Lower leg skin (tissue), 4 donors: Measurements from ENCODE around the gene TTR. TPM values are rescaled to one million over a fixed set of nuclear protein-coding genes. Genes with fewer than 3 reads are reported as not detected.

ENCODE experiments used
- DNase-seq, 2 donors: peaks; one replicate each; pipeline ENCODE4 v3.0.0-alpha.2; 2019; ENCODE audit warnings: low spot score in 2 of 2
- H3K4me3 ChIP-seq: fragments of 200-600 bp; sonication (generic); 2 replicates; pipeline ENCODE4 v1.5.1; 2017; ENCODE audit warnings: mild to moderate bottlenecking, low read depth; ENCODE audit not compliant: poor library complexity, severe bottlenecking
- POLR2A ChIP-seq, 2 donors: fragments of 450-650 bp; IDR thresholded peaks; one replicate each; pipeline ENCODE4 v1.6.1; 2016 to 2017; ENCODE audit warnings: antibody characterized with exemption in 2 of 2, mild to moderate bottlenecking in 1 of 2, moderate library complexity in 1 of 2
- WGBS, 2 donors: methylation state at CpG; one replicate each; pipeline ENCODE4 v1.1.5; 2018; 5-methylcytosine and 5-hydroxymethylcytosine counted together
- intact Hi-C: fragments of 100-400 bp; cut with DNase I; formaldehyde crosslinking; loops from one replicate; pipeline ENCODE4 v1.15.0; 2023; ENCODE audit warnings: low total_unique reads
- total RNA-seq, 4 donors: library from RNA; depleted of rRNA; stranded (reverse); fragments of >200 nt; gene quantifications; one replicate each; pipeline ENCODE4 v1.1.0, GENCODE V29; 2016
- TF ChIP-seq, protein P1 (sequence below), 3 donors: fragments of 450-650 bp; IDR thresholded peaks; one replicate each; pipeline ENCODE4 v1.5.1; 2016; ENCODE audit warnings: antibody characterized with exemption in 3 of 3, mild to moderate bottlenecking in 3 of 3, moderate library complexity in 2 of 3

TTR gene
- total RNA-seq, 4 donors from 2014 or later, result not detected

DNA sequence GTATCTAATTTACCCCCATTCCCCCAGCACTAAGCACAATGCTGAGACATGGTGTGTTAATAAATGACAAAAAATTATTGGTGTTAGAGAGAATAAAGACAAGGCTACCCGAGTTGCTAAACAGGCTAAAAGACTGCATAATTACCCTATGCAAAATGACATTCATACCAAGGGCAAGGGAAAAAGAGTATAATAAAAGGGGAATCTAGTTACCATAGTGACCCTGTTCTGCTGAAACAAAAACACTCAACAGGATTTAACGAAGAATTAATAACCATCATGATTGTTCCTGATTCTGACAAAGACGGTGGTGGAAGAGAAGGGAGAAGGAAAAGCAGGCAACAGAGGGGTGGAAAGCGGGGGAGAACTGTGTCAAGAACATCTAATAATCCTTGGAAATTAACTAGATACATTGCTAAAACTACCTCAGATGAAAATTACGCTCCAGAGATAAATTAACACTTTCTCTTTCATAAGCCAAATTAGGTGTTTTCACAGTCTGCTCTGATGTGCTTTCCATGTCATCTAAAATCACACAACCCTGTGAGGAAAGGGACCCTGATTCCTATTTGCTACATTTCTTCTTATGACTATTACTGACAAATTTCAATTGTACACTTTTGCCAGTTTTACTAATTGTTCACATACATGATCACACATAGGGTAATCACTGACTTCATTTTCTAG is 25.5 kb downstream of the TTR start:
- intact Hi-C loops, result no loop called here
- 37 to 42% methylated on average over 5 of the region's 5 CpGs for WGBS, 2 donors
- TF ChIP-seq POLR2A (IDR thresholded peaks at IDR 0.05), result no peak
- TF ChIP-seq, protein P1, sequence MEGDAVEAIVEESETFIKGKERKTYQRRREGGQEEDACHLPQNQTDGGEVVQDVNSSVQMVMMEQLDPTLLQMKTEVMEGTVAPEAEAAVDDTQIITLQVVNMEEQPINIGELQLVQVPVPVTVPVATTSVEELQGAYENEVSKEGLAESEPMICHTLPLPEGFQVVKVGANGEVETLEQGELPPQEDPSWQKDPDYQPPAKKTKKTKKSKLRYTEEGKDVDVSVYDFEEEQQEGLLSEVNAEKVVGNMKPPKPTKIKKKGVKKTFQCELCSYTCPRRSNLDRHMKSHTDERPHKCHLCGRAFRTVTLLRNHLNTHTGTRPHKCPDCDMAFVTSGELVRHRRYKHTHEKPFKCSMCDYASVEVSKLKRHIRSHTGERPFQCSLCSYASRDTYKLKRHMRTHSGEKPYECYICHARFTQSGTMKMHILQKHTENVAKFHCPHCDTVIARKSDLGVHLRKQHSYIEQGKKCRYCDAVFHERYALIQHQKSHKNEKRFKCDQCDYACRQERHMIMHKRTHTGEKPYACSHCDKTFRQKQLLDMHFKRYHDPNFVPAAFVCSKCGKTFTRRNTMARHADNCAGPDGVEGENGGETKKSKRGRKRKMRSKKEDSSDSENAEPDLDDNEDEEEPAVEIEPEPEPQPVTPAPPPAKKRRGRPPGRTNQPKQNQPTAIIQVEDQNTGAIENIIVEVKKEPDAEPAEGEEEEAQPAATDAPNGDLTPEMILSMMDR (IDR thresholded peaks at IDR 0.05), result no peak
- DNase-seq, result no peak
- H3K4me3 ChIP-seq, result no peak overlapping the region

DNA sequence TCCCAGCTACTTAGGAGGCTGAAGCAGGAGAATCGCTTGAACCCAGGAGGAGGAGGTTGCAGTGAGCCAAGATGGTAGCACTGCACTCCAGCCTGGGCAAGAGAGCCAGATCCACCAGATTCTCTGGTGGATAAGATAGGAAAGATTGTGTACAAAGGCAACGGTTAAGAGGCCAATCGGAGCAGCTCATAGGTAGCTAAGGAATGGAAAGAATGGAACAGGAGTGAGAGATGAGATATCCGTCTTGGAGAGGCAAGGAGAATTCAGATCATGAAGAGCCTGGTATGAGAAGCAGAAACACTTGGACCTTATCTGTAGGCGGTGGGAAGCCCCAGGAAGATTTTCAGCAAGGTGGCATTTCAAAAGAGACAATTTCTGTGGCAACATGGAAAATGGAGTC is 27.1 kb downstream of the TTR start:
- DNase-seq, result no peak
- intact Hi-C loops, result no loop called here
- no peak overlapping the region for H3K4me3 ChIP-seq
- WGBS, 2 donors, result 93 to 95% methylated on average over 5 of the region's 5 CpGs
- TF ChIP-seq POLR2A (IDR thresholded peaks at IDR 0.05), result no peak
- TF ChIP-seq, protein P1 (IDR thresholded peaks at IDR 0.05), result no peak

DNA sequence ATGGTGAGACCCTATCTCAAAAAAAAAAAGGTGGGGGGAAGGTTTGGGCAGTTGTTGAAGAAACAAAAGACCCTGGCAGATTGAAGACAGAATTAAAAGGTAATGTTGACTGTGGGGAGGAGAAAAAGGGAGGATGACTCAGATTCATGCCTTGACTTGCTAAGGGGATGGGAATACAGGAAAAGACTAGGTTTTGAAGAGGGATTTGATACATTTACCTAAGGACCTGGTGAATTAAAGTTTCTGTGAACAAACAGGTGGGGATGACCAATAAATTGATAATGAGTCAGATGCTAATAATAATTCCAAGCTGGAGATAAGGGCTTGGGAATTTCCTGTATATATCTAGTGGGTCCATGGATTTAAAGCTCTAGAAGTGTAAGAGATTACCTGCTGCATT is 27.6 kb downstream of the TTR start:
- no peak overlapping the region for H3K4me3 ChIP-seq
- intact Hi-C loops, result no loop called here
- no peak for DNase-seq
- TF ChIP-seq, protein P1 (IDR thresholded peaks at IDR 0.05), result no peak
- no peak for TF ChIP-seq POLR2A (IDR thresholded peaks at IDR 0.05)

DNA sequence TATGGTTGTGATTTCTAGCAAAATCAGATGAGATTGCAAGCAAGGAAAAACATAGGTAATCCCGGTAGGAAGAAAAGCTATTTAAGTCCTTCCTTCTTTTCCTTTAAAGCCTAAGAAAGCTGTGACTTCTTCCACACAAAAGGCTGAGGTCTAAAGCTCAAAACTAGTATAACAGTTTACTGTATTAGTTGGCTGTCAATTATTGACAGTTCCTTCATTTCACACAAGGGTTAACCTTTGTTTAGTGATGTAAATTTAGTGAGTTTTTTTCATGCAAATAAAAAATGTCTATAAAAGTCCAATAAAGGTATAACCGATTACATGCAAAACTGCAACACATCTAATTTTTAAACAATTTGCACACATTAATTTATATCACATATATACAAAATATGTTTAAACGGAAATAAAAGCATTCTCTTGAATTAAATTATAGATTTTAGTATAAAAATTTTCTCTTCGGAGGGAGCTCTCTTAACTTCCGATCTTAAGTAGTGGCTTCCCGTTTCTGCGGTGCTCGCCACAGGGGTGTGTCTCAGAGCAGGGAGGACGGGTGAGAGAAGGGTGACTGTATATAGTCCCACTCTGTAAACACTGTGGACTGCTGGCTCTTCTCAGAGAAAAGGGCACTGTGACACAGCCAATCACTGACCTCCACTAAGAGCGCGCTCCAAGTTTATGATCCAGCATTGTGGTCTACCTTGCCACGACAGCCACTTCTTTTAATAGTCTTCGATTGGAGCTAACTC is 33.4 kb downstream of the TTR start:
- no peak for TF ChIP-seq POLR2A (IDR thresholded peaks at IDR 0.05)
- TF ChIP-seq, protein P1 (IDR thresholded peaks at IDR 0.05), result no peak
- DNase-seq, result no peak
- no peak overlapping the region for H3K4me3 ChIP-seq
- WGBS, 2 donors, result 88 to 93% methylated on average over 13 of the region's 13 CpGs
- intact Hi-C loops, result no loop called here

DNA sequence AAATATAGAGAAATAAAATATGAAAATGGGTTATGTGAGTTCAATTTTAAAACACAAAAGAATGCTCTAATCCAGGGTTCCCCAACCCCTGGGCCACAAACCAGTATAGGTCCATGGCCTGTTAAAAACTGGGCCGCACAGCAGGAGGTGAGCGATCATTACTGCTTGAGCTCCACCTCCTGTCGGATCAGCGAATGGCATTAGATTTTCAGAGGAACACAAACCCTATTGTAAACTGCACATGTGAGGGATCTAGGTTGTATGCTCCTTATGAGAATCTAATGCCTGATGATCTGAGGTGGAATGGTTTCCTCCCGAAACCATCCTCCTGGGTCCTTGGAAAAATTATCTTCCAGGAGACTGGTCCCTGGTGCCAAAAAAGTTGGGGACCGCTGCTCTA is 34.7 kb downstream of the TTR start:
- intact Hi-C loops, result no loop called here
- TF ChIP-seq, protein P1 (IDR thresholded peaks at IDR 0.05), result no peak
- no peak for TF ChIP-seq POLR2A (IDR thresholded peaks at IDR 0.05)
- H3K4me3 ChIP-seq, result no peak overlapping the region
- no peak for DNase-seq
- 95 to 97% methylated on average over 6 of the region's 6 CpGs for WGBS, 2 donors
